Ovary (tissue), 3 donors: Measurements from ENCODE around the gene MTR.

Experiments
- EP300 ChIP-seq: sonication (generic); formaldehyde crosslinking; IDR thresholded peaks from one replicate; pipeline ENCODE4 v1.6.1; 2017; ENCODE audit warnings: antibody characterized with exemption
- POLR2A ChIP-seq: fragments of 450-650 bp; IDR thresholded peaks from one replicate; pipeline ENCODE4 v1.6.1; 2017; ENCODE audit warnings: antibody characterized with exemption, mild to moderate bottlenecking, moderate library complexity
- TF ChIP-seq, protein P1 (sequence below), 3 donors: fragments of 450-650 bp in 2 of 3; fragments of 200-600 bp in 1 of 3; IDR thresholded peaks; one replicate each; pipeline versions ENCODE4 v1.5.1 to v1.8.0; 2016 to 2022; ENCODE audit warnings: antibody characterized with exemption in 3 of 3, mild to moderate bottlenecking in 1 of 3
- donor health status: DM: no; HTN: no; CAD: no.

DNA sequence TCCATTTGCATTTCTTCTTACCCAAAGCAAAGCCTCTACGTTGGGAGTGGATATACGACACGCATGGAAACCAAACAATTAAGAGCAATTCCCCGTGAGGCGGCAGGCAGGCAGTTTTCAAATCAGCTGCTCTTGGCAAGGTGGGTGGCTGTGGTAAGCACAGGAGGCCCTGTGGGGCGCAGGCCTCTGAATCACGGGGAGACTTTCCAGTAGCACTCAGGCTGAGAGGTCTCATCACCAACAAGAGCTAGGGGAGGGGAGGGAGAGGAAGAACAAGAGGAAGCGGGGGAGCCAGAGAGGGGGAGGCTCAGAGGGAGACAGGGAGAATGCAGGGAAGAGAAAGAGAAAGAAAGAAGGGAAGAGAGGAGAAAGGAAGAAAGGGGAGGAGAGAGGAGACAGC lies 152.7 kb downstream of the MTR start:
- TF ChIP-seq, protein P1, sequence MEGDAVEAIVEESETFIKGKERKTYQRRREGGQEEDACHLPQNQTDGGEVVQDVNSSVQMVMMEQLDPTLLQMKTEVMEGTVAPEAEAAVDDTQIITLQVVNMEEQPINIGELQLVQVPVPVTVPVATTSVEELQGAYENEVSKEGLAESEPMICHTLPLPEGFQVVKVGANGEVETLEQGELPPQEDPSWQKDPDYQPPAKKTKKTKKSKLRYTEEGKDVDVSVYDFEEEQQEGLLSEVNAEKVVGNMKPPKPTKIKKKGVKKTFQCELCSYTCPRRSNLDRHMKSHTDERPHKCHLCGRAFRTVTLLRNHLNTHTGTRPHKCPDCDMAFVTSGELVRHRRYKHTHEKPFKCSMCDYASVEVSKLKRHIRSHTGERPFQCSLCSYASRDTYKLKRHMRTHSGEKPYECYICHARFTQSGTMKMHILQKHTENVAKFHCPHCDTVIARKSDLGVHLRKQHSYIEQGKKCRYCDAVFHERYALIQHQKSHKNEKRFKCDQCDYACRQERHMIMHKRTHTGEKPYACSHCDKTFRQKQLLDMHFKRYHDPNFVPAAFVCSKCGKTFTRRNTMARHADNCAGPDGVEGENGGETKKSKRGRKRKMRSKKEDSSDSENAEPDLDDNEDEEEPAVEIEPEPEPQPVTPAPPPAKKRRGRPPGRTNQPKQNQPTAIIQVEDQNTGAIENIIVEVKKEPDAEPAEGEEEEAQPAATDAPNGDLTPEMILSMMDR (IDR thresholded peaks at IDR 0.05), result no peak
- TF ChIP-seq POLR2A, result no peak
- TF ChIP-seq EP300, result no peak
